NCI-H1417 (cell line): ENCODE data around the gene ARHGAP9.

Source experiments
- DNase-seq, 3 experiments: peaks; one replicate each; lab custom pipeline; 2025; lab: John Stamatoyannopoulos, UW

Gene ARHGAP9

DNA sequence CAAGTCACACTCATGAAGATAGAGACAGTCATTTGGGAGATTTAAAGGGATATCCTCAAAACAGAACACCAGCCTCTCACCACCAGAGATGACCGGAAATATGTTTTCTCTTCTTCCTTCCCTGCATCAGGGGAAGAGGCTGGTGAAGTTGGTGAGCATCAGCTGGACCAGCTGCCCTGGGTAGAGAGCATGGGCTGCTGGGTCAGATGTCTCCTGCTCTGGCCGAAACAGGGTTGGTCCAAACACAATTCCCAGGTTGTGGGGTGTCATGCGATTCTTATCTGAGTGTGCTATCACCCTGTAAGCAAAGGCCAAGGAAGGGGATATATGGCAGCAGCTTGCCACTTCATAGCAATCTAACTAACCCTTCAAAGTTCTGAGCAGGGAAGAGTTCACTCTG, 7.3 kb downstream of the ARHGAP9 start:
- DNase-seq = no peak

- DNase-seq = no peak
These were observed 8.0 kb downstream of the ARHGAP9 start for GRCh38 chr12:57471661-57472060.

DNA sequence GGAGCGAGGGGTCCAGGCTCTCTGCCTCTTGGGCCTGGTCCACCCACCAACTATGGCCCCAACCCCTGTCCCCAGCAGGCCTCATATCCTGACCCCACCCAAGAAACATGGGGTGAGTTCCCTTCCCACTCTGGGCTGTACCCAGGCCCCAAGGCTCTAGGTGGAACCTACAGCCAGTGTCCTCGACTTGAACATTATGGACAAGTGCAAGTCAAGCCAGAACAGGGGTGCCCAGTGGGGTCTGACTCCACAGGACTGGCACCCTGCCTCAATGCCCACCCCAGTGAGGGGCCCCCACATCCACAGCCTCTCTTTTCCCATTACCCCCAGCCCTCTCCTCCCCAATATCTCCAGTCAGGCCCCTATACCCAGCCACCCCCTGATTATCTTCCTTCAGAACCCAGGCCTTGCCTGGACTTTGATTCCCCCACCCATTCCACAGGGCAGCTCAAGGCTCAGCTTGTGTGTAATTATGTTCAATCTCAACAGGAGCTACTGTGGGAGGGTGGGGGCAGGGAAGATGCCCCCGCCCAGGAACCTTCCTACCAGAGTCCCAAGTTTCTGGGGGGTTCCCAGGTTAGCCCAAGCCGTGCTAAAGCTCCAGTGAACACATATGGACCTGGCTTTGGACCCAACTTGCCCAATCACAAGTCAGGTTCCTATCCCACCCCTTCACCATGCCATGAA, 8.6 kb downstream of the ARHGAP9 start:
- DNase-seq = no peak

- no peak for DNase-seq
These were observed 9.2 kb downstream of the ARHGAP9 start for GRCh38 chr12:57470286-57470969.

DNA sequence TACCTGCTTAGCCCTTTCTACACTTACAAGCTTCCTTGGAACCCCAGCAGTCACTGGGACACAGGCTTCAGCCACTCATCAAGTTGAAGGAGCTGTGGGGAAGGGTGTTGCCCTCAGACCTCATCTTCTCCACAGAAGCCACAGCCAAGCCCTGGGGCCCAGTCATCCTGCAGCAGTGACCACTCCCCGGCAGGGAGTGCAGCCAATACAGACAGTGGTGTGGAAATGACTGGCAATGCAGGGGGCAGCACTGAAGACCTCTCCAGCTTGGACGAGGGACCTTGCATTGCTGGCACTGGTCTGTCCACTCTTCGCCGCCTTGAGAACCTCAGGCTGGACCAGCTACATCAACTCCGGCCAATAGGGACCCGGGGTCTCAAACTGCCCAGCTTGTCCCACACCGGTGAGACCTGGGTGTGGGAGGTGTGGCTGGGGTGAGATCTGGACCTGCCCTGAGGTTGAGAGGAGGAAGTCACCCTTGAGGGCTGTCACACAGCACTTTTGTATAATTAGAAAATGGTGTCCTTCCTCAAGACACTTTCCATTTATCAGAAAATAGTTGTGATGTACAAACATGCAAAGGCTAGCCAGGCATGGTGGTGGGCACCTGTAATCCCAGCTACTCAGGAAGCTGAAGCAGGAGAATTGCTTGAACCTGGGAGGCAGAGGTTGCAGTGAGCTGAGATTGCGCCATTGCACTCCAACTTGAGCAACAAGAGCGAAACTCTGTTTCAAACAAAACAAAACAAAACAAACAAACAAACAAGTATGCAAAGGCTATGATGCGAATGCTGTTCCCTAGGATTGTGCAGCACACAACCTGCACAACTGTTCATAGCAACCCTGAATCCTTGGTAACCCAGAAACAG, 10.1 kb downstream of the ARHGAP9 start:
- no peak for DNase-seq

- DNase-seq = no peak
These were observed 11.8 kb downstream of the ARHGAP9 start for GRCh38 chr12:57467915-57468314.

GRCh38 chr12:57467212-57467874, 12.3 kb downstream of the ARHGAP9 start:
- no peak for DNase-seq

DNA sequence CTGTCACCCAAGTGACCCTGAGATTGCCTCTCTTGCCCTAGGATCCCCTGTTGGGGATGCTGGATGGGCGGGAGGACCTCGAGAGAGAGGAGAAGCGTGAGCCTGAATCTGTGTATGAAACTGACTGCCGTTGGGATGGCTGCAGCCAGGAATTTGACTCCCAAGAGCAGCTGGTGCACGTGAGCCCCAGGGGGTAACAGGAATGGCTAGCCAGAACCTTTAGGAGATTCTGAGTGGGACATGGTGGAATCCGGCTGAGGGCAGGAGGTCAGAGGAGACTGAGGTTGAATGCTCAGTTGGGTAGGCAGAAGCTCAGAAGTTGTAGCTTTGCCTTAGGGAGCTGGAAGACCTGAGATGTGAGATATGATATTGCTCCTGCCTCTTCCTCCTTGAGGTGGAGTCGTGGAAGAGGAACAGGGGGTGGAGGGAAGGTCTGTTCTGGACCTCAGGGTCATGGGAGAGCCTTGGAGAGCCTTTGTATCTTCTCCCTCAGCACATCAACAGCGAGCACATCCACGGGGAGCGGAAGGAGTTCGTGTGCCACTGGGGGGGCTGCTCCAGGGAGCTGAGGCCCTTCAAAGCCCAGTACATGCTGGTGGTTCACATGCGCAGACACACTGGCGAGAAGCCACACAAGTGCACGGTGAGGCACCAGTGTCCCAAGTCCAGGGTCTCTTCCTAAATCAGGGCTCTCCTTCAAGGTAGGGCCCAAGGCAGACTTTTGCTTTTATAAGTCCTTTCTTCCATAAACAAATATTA, 13.7 kb downstream of the ARHGAP9 start:
- no peak for DNase-seq

GRCh38 chr12:57465030-57465746, 14.5 kb downstream of the ARHGAP9 start:
- no peak for DNase-seq

DNA sequence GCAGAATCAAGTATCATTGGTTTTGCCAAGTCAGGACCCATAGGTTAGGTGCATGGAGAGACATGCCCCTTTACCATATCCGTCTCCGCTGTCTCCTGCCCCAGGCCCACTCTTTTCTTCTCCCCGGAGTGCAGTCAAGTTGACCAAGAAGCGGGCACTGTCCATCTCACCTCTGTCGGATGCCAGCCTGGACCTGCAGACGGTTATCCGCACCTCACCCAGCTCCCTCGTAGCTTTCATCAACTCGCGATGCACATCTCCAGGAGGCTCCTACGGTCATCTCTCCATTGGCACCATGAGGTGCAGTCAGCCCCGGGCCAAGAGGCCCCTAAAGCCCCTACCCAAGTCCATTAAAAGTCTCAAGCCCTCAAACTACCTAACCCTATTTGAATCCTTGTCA, 15.1 kb downstream of the ARHGAP9 start:
- no peak for DNase-seq

DNA sequence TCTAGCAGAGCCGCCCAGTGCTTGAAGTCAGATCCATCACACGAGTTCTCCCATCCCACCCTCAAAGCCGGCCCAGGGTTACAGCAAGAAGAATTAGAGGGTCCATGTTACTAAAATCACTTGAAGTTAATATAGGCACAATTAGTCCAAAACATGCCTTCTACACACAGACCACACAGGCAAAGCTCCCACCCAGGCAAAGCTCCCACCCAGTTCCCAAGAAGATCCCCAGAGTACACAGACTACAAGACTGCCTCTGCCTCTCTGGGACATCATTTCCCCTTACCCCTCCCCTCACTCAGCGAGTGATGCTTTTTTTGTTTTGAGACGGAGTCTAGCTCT, 16.8 kb downstream of the ARHGAP9 start:
- DNase-seq = no peak

- peak; percentile 88 to 96 (median 95) for DNase-seq
These were observed 17.3 kb downstream of the ARHGAP9 start for GRCh38 chr12:57462251-57462911.

GRCh38 chr12:57461917-57462250, 17.8 kb downstream of the ARHGAP9 start:
- no peak for DNase-seq

GRCh38 chr12:57461276-57461916, 18.3 kb downstream of the ARHGAP9 start:
- DNase-seq = peak in 2 of 3 experiments; percentile 46 to 50

- no peak for DNase-seq
These were observed 18.8 kb downstream of the ARHGAP9 start for GRCh38 chr12:57460841-57461275.

DNA sequence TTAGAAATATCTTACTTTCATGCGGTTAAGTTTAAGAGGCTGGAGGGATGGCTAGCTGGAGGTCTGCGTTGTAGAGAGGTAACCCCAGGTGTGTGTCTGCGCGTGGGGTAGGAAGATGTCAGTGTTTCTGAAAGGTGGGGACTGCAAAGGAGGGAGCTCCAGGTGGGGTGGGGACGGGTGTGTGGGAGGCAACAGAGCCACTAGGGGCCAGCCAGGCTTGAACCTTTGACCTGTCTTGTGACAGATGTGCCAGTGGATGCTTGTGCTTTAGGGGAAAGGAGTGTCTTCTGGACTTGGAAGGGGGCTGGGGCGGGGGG, 19.2 kb downstream of the ARHGAP9 start:
- DNase-seq = peak in 1 of 3 experiments; percentile 26

DNA sequence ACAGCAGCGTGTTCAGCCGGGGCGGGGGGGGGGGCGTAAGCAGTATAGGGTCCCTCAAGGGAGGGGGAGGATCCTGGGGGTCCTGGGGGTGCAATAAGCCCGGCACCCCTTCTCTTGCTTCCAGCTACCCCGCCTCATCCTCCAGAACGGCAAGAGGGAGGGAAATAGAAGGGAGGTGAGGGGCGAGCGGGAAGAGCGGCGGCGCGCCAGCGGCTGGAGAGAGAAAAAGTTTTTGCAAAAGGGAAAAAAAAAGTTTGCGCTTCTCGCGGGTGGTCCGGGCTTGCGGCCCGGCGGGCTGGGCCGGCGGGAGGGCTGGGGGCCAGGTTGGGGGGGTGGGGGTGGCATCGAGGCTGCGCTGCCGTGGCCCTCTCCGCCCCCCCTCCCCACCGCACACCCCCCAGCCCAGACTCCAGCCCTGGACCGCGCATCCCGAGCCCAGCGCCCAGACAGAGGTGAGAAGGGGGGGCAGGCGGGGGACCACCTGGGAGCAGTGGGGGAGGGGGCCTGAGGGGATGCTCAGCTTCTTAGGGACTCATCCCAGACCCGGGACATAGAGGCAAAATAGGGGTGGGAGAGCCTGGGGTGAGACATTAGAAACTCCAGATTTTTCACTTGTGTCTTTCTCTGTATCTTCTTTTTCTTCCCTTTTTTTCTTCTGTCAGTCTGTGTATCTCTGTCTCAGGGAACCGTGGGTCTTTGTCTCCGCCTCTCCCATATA, 19.8 kb downstream of the ARHGAP9 start, which contains the start of gene GLI1:
Gene GLI1 (plus strand): TSS at position 36 of the 718 bp plus-strand sequence. CDS start 3,907 bp downstream, outside the sequence.
- no peak for DNase-seq

DNA sequence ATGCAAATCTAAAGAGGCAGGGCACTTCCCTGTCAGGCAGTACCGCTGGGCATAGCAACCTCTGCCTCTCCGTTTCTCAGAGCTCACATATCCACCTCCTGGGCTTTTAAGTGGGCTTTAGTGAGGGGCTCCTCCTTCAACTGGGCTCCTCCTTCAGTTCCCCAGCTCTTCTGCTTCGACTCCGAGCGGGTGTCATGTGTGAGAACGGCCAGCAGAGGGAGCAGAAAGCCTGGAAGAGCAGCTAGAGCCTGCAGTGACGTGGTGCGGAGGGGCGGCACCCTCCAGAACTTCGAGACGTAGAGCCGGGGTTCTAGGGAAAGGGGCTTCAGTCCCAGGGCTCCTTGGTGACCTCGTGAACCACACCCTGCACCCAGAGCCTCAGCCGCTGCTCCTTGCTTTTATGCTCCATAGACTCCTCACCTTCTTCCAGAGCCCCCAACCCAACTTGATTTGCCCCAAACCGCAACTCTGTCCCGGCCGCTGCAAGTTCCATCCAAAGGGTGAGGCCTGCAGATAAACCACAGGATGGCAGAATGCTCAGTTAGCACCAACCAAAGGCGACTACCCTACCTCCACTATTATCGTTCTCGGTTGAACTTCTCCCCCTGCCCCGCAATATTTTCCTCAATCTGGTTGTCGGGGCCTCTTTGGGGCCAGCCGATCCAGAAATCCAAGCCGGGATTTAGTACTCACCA, 20.5 kb downstream of the ARHGAP9 start:
- DNase-seq = peak; percentile 92 to 96 (median 94)

DNA sequence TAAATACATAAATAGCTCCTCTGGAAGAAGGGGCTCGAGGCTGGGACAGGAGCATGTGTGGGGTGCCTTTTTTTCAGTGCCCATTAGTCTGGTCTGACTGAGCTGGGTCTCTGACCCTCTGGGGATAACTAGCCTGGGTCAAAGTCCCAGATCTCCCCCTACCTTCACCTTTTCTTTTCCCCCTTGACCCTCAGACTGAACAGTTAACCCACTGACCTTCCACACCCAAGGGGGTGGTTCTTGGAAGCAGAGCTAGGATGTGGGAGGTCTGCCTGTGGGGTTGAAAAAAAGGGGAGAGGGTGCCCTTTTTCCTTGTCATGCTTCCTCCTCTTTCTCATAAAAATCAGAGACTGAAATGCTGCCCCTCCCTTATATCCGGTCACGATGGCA, 21.0 kb downstream of the ARHGAP9 start:
- DNase-seq = no peak
